Fibroblast of skin of abdomen (primary cell): ENCODE data around the gene OBSCN.

ENCODE experiments used
- DNase-seq: peaks from one replicate; pipeline ENCODE4 v3.0.0-alpha.2; 2013

Gene OBSCN

DNA sequence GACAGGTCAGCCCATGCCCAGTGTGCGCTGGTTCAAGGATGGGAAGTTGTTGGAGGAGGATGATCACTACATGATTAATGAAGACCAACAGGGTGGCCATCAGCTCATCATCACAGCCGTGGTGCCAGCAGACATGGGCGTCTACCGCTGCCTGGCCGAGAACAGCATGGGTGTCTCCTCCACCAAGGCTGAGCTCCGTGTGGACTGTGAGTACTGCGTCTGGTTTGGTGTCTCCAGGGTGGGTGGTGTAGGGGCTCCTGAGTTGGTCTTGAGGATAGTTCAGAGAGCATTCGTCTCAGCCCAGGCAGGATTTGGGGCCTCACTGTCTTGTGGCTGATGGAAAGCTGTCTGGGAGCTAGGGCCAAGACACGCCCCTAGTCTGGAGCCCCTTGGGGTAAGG is 115.6 kb downstream of the OBSCN start:
- DNase-seq, result no peak

DNA sequence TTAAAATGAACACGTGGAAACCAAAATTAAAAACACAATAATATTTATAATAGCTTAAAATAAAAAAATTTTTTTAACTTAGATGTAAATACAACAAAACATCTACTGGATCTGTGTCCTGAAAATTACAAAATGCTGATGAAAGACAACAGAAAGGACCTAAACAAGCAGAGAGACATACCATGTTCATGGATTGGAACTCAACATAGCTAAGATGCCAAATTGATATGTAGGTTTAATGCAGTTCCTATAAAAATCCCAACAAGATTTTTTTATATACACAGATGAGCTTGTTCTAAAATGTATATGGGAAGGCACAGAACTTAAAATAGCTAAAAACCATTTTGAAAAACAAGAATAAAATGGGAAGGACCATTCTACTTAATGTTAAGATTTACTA is 117.4 kb downstream of the OBSCN start:
- DNase-seq, result no peak

DNA sequence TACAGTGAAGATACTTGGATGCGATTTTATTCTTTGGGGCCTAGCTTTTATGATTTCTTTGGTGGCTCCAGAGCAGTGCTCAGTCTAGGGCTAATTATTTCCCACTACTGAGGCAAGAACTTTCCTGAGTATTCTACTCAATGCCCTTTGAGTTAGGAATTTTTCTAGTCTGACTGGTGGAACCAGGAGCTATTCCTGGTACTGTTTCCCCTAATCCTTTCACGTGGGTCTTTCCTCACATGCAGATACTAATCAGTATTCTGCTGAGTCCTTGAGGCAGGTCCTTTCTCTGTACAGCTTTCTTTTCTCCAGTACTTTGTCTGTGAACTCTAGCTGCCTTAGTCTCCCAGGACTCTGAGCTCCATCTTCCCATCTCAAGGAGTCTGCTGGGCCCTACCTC is 122.0 kb downstream of the OBSCN start:
- DNase-seq, result no peak

GRCh38 chr1:228332797-228333738 is 125.2 kb downstream of the OBSCN start:
- DNase-seq, result no peak

DNA sequence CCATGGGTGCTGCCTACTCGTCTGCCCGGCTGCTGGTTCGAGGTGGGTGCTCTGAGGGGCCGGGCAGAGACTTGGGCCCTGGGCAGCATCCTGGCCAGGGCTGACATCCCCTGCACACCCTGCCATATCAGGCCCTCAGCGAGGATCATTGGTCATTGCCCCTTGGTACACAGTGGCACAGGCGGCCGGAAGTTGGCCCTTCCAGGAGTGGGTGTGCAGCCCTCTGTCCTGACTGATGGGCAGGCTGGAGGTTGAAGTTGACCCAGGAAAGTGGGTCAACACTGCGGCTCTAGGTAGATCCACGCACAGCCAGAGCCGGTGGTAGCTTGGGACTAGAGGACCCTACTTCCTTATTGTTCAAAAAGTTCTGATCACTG is 125.9 kb downstream of the OBSCN start:
- DNase-seq, result no peak

GRCh38 chr1:228334226-228334935 is 126.5 kb downstream of the OBSCN start:
- no peak for DNase-seq

DNA sequence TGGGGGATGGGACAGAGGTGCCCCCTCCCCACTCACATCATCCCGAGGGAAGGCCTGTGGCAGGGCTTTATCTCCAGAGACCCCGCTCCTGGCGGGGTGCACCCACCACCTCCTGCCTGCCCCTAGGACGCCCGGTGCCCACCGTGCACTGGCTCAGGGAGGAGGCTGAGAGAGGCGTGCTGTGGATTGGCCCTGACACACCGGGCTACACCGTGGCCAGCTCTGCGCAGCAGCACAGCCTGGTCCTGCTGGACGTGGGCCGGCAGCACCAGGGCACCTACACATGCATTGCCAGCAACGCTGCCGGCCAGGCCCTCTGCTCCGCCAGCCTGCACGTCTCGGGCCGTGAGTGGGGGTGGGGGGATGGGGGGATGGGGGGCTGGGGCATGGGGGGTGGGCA is 127.1 kb downstream of the OBSCN start:
- no peak for DNase-seq

DNA sequence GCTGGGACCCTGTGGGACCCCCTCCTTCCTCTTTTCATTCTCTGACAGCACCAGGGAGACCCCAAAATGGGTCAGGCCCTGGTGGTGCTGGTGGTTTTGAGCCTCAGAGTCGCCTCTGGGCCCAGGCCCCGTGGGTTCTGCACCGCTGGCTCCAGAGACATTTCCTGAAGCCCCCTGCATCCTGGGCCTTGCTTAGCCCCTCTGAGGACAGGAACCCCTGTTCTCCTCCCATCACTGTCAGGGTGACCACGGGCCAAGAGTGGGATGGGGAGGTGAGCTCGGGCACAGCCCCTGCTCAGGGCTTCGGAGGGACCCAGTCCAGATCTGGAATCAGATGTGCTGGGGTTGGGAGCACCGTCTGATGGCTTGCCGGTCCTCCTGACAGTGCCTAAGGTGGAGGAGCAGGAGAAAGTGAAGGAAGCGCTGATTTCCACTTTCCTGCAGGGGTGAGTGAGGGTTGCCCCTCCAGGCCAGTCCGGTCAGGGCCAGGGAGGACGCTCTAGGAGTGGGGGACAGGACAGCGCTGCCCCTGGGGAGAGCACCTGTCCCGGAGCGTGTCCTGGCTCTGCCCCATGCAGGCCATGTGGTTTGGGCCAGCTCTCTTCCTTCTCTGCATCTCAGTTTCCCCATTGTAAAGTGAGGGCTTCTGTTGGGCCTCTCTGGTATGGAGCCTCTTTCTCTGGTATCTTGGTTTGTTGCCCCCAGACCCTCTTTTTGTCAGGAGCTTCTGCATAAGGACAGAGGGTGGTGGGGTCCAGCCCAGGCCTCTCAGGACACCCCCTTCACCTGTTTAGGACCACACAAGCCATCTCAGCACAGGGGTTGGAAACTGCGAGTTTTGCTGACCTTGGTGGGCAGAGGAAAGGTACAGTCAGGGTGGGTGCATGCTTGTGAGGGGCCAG is 127.8 kb downstream of the OBSCN start:
- no peak for DNase-seq

DNA sequence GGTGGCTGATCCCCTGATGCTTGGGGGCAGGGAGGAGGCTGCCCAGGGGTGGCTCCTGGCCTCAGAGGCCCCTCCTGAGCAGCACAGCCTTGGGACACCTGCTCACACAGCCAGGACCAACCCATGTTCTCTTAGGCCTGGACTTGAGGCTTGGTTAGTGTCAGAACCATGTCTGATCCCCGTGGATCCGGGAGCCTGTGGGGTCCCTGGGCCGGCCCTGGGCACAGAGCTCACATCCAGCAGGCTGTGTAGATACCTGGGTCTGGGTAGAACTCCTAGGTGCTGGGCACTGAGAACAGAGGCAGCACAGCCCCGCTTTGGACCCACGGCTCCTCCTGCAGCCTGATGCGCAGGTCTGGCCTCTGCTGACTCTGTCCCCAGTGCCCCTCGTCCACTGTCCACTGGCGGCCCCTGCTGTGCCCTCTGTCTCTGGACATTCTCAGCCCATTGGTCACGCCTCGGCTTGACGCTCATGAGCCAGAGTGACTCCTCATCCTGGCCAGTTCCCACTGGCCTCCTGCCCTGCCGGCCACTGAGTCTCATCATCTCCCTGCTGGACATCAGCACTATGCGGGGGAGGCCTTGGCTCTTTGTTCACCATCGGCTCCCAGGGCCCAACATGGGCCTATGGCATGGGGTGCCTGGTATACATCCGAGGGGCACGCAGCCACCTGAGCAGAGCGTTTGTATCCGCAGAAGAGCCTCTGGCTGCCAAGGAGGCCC is 128.6 kb downstream of the OBSCN start:
- no peak for DNase-seq

DNA sequence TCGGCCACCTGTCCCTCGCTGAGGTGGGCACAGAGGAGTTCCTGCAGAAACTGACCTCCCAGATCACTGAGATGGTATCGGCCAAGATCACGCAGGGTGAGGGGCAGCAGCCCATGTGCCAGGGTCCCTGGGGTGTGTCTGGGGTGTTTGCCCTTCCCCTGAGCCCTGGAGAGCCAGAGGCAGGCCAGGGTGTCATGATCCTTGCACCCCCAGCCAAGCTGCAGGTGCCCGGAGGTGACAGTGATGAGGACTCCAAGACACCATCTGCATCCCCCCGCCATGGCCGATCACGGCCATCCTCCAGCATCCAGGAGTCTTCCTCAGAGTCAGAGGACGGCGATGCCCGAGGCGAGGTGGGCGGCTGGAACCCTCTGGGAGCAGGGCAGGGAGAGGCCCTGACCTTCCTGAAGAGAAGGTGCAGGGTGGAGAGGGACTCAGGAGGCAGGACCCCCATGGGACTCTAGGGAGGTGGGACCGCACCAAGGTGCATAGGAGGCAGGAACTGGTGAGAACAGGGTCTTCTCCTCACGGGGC is 129.3 kb downstream of the OBSCN start:
- no peak for DNase-seq

- no peak for DNase-seq
These were observed 130.1 kb downstream of the OBSCN start for GRCh38 chr1:228337711-228338520.

DNA sequence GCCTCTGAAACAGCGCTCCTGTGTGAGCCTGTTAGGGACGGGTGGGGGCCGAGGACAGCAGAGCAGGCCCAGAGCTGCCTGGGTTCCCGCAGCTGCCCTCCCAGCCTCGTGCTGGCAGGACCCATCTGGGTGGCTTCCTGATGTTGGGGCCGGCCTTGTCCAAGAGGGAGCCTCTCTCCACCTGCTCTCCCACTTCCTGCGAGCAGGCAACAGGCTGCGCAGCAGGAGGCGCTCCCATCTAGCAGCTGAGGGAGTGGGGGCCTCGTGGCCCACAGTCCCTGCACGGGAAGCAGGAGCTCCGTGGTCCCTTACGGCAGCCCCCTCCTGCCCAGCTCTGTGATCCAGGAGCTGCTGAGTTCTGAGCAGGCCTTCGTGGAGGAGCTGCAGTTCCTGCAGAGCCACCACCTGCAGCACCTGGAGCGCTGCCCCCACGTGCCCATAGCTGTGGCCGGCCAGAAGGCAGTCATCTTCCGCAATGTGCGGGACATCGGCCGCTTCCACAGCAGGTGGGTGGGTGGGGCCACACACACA is 130.7 kb downstream of the OBSCN start:
- DNase-seq, result no peak

- DNase-seq, result no peak
These were observed 131.3 kb downstream of the OBSCN start for GRCh38 chr1:228339059-228339704.

DNA sequence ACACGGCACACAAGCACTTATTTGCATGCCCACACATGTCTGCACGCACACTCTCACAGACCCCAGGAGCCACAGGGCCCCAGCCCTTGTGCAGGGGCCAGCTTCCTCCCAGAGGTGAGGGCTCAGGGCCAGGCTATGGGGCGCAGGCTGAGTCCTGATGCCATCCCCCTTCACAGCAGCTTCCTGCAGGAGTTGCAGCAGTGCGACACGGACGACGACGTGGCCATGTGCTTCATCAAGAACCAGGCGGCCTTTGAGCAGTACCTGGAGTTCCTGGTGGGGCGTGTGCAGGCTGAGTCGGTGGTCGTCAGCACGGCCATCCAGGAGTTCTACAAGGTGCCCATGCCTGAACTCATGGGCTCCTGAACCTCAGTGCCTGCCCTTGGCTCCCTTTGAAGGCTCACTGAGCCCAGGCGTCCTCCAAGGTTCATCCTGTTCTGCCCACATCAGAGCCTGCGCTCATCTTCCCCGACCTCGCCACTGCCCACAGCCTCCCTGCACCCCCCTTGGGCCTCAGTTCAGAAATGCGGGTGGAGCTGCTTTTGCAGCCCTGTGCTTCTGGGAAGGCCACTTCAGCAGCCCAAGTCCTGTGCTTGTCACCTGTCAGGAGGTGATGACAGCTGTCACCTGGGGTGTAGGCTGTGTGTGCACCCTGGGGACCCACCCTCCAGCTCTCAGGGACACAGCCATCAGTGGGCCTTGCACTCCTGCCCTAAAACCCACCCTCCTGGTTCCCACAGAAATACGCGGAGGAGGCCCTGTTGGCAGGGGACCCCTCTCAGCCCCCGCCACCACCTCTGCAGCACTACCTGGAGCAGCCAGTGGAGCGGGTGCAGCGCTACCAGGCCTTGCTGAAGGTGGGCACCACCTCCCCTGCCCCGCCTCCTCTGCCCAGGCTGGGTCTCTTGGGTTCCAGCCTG is 132.2 kb downstream of the OBSCN start:
- DNase-seq, result no peak

DNA sequence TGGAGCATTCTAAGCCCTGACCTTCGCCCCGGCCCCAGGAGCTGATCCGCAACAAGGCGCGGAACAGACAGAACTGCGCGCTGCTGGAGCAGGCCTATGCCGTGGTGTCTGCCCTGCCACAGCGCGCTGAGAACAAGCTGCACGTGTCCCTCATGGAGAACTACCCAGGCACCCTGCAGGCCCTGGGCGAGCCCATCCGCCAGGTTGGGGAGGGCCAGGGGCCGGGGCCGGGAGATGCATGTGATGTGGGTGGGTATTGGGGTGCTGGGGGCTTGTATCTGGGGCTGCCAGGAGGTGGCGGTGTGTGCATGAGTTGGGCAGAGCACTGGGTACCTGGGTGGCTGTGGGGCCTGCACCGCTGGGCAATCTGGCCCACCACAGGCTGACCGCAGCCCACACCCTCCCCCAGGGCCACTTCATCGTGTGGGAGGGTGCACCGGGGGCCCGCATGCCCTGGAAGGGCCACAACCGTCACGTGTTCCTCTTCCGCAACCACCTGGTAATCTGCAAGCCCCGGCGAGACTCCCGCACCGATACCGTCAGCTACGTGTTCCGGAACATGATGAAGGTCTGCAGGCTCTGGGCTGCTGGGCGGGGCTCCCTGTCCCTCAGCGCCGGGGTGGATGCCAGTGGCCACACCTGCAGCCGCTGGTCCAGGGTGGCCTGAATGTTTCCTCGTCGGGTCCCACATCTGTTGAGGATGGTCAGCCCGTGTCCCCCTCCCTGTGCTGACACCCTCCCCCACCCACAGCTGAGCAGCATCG is 133.0 kb downstream of the OBSCN start:
- no peak for DNase-seq

GRCh38 chr1:228341450-228341813 is 133.6 kb downstream of the OBSCN start:
- DNase-seq, result no peak

DNA sequence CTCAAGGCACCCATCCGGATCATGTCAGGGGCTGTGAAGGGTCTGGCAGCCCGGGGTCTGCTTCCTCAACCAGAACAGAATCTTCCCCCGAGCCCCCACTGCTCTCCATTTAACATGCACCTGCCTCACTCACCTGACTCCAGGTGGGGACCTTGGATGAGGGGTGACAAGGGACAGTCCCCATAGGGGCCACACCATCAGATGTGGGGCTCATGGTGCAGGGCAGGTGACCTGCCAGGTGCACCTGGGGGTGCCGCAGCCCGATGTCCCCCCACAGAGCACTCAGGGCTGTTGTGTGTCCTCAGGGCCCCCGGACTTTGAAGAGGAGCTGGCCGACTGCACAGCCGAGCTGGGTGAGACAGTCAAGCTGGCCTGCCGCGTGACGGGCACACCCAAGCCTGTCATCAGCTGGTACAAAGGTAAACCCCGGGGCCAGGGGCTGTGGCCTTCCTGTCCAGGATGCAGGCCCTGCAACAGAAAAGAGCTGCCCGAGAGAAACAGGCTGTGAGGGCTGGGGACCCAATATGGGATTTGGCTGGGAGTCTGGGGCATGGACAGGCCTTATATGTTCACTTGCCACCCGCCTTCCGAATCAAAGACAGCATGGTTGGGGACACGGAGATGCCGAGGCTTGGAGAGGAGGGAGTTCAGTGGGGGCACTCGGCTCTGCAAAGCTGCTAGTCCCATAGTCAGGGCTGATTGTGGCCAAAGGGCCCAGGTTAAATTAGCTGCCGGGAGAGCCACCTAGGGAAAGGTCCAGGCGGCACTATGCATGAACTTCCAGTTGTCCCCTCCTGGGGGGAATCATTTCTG is 134.2 kb downstream of the OBSCN start:
- DNase-seq, result no peak
